A549 (cell line): ENCODE results near the gene MKRN1. TPM values are rescaled to one million over a fixed set of nuclear protein-coding genes. Genes with fewer than 3 reads are reported as not detected.

Experiments
- ATAC-seq, 2 experiments: fragments of 200-7000 bp in 1 of 2; fragments of >200 bp in 1 of 2; cut with Nextera tagmentation in 1 of 2; cut with Tn5 transposase in 1 of 2; 3 replicates each; pipeline versions ENCODE4 v1.8.0 to v1.9.1; 2018 to 2020; ENCODE audit warnings: mild to moderate bottlenecking in 1 of 2, moderate library complexity in 1 of 2
- CTCF ChIA-PET: fragments of 300-600 bp; sonication (Branson Sonifier 250); formaldehyde crosslinking; extraction: SDS; loops from one replicate; lab custom pipeline; 2021; ENCODE audit warnings: antibody characterized with exemption, inconsistent platforms; lab: Yijun Ruan, JAX
- POLR2A ChIA-PET: fragments of 350-600 bp; formaldehyde crosslinking; extraction: SDS; loops from one replicate; lab custom pipeline; 2021; ENCODE audit warnings: antibody characterized with exemption, inconsistent platforms; lab: Yijun Ruan, JAX
- DNase-seq, 2 experiments: peaks; one replicate each; pipeline versions ENCODE4 v3.0.0 to v3.0.0-alpha.2; 2011 to 2016; ENCODE audit warnings: low read depth in 1 of 2, low spot score in 1 of 2
- FAIRE-seq: peaks from 2 replicates; lab custom pipeline; 2011; peaks lifted over from hg19 to GRCh38; lab: Jason Lieb, UNC
- H3K27ac ChIP-seq, 2 experiments: fragments of >200 bp; sonication (Bioruptor Twin); formaldehyde crosslinking; 3 replicates each; pipeline ENCODE4 v1.5.1; 2016 to 2017
- H3K4me1 ChIP-seq: fragments of >200 bp; sonication (Bioruptor Twin); formaldehyde crosslinking; 3 replicates; pipeline ENCODE4 v1.6.1; 2016
- H3K4me2 ChIP-seq: fragments of >200 bp; sonication (Bioruptor Twin); formaldehyde crosslinking; 3 replicates; pipeline ENCODE4 v1.6.1; 2016
- H3K4me3 ChIP-seq: fragments of >200 bp; sonication (Bioruptor Twin); formaldehyde crosslinking; 3 replicates; pipeline ENCODE4 v1.5.1; 2016
- H3K9me3 ChIP-seq: fragments of >200 bp; sonication (Bioruptor Twin); formaldehyde crosslinking; 3 replicates; pipeline ENCODE4 v1.6.1; 2016
- BHLHE40 ChIP-seq: IDR thresholded peaks from 2 replicates; pipeline ENCODE4 v1.6.1; 2012; ENCODE audit warnings: low read depth, low read length, inconsistent platforms
- CEBPB ChIP-seq, 2 experiments: fragments of >200 bp in 1 of 2; sonication (Bioruptor Twin) in 1 of 2; formaldehyde crosslinking in 1 of 2; IDR thresholded peaks; 2 replicates each; pipeline ENCODE4 v1.6.1; 2012 to 2016
- EHF ChIP-seq: fragments of 250-450 bp; sonication (Bioruptor Pico); IDR thresholded peaks from 2 replicates; pipeline ENCODE4 v1.5.0; 2020; ENCODE audit warnings: mild to moderate bottlenecking
- EP300 ChIP-seq, 2 experiments: fragments of >200 bp; sonication (Bioruptor Twin); formaldehyde crosslinking; IDR thresholded peaks; 2 replicates in 1 of 2; 3 replicates in 1 of 2; pipeline ENCODE4 v1.6.1; 2016 to 2017
- ESRRA ChIP-seq: fragments of 150-350 bp; IDR thresholded peaks from 2 replicates; pipeline ENCODE4 v1.6.1; 2014; ENCODE audit warnings: mild to moderate bottlenecking, low read length, borderline replicate concordance
- FOSB ChIP-seq: fragments of 250-450 bp; sonication (Bioruptor Pico); IDR thresholded peaks from 2 replicates; pipeline ENCODE4 v1.5.0; 2020; ENCODE audit warnings: mild to moderate bottlenecking, moderate library complexity
- FOSL2 ChIP-seq, 2 experiments: fragments of 450-650 bp in 1 of 2; fragments of >200 bp in 1 of 2; sonication (Bioruptor Twin) in 1 of 2; formaldehyde crosslinking; IDR thresholded peaks; 2 replicates each; pipeline versions ENCODE4 v1.5.0 to v1.6.1; 2016 to 2020; ENCODE audit warnings: mild to moderate bottlenecking in 1 of 2, moderate library complexity in 1 of 2
- FOXS1 ChIP-seq: fragments of 250-450 bp; sonication (Bioruptor Pico); IDR thresholded peaks from 2 replicates; pipeline ENCODE4 v1.5.0; 2020; ENCODE audit warnings: mild to moderate bottlenecking, moderate library complexity
- GATA3 ChIP-seq: IDR thresholded peaks from 2 replicates; pipeline ENCODE4 v1.6.1; 2012; ENCODE audit warnings: borderline replicate concordance
- HDAC2 ChIP-seq: fragments of 200-600 bp; sonication (generic); IDR thresholded peaks from 2 replicates; pipeline ENCODE4 v1.6.1; 2016
- HOXA7 ChIP-seq: fragments of 250-450 bp; sonication (Bioruptor Pico); IDR thresholded peaks from 2 replicates; pipeline ENCODE4 v1.5.0; 2020; ENCODE audit warnings: mild to moderate bottlenecking, moderate library complexity
- HOXB5 ChIP-seq: fragments of 250-450 bp; sonication (Bioruptor Pico); IDR thresholded peaks from 2 replicates; pipeline ENCODE4 v1.5.0; 2020; ENCODE audit warnings: mild to moderate bottlenecking, moderate library complexity
- JUNB ChIP-seq: fragments of >200 bp; sonication (Bioruptor Twin); formaldehyde crosslinking; IDR thresholded peaks from 2 replicates; pipeline ENCODE4 v1.6.1; 2016
- KDM1A ChIP-seq: fragments of 200-600 bp; sonication (generic); IDR thresholded peaks from 2 replicates; pipeline ENCODE4 v1.6.1; 2016; ENCODE audit warnings: low read depth, mild to moderate bottlenecking
- NFE2L2 ChIP-seq: fragments of 150-350 bp; conservative IDR thresholded peaks from 2 replicates; pipeline ENCODE4 v1.6.1; 2014; ENCODE audit warnings: low read length
- NR3C1 ChIP-seq: fragments of >200 bp; sonication (Bioruptor Twin); formaldehyde crosslinking; IDR thresholded peaks from 3 replicates; pipeline ENCODE4 v1.6.1; 2017
- RARB ChIP-seq: fragments of 250-450 bp; sonication (Bioruptor Pico); IDR thresholded peaks from 2 replicates; pipeline ENCODE4 v1.8.0; 2021; ENCODE audit warnings: mild to moderate bottlenecking, moderate library complexity
- TFCP2L1 ChIP-seq: fragments of 250-450 bp; sonication (Bioruptor Pico); IDR thresholded peaks from 2 replicates; pipeline ENCODE4 v1.5.0; 2021; ENCODE audit warnings: mild to moderate bottlenecking
- ZFP36 ChIP-seq: fragments of 450-650 bp; IDR thresholded peaks from 2 replicates; pipeline ENCODE4 v1.6.1; 2014; ENCODE audit warnings: borderline replicate concordance; ENCODE audit not compliant: partially characterized antibody
- ZNF302 ChIP-seq: fragments of 250-450 bp; sonication (Bioruptor Pico); IDR thresholded peaks from 2 replicates; pipeline ENCODE4 v1.9.0; 2021; ENCODE audit warnings: inconsistent platforms, mild to moderate bottlenecking, moderate library complexity
- WGBS: methylation state at CpG from one replicate; pipeline ENCODE4 v1.1.6; 2017; ENCODE audit errors: missing lambda C conversion rate; 5-methylcytosine and 5-hydroxymethylcytosine counted together
- polyA plus RNA-seq, 4 experiments: library from polyadenylated mRNA; depleted of rRNA in 3 of 4; stranded (reverse); fragments of >200 nt; fragmentation: RNase III in 1 of 4; extraction: RNeasy Plus Mini Kit Qiagen cat#74134 plus additional on column Dnase treatment in 1 of 4; gene quantifications; 2 replicates in 3 of 4; 3 replicates in 1 of 4; pipeline ENCODE4 v1.2.3, GENCODE V29; 2011 to 2017
- TF ChIP-seq, protein P1 (sequence below): IDR thresholded peaks from 2 replicates; pipeline ENCODE4 v1.6.1; 2012; ENCODE audit warnings: low read depth, borderline replicate concordance
- TF ChIP-seq, protein P2 (sequence below): fragments of 250-450 bp; sonication (Bioruptor Pico); IDR thresholded peaks from 2 replicates; pipeline ENCODE4 v1.5.0; 2020; ENCODE audit warnings: low read depth, mild to moderate bottlenecking, moderate library complexity
- TF ChIP-seq, protein P3 (sequence below): fragments of 450-650 bp; IDR thresholded peaks from 2 replicates; pipeline ENCODE4 v1.6.1; 2014; ENCODE audit warnings: antibody characterized with exemption
- TF ChIP-seq, protein P4 (sequence below): fragments of 200-600 bp; sonication (generic); IDR thresholded peaks from 2 replicates; pipeline ENCODE4 v1.6.1; 2016; ENCODE audit warnings: antibody characterized with exemption, mild to moderate bottlenecking, moderate library complexity
- TF ChIP-seq, protein P5 (sequence below): fragments of >200 bp; sonication (Bioruptor Twin); formaldehyde crosslinking; IDR thresholded peaks from 3 replicates; pipeline ENCODE4 v1.5.1; 2016

The MKRN1 gene
- polyA plus RNA-seq, 2 of the 4 experiments (the other 2 are of a cell fraction), result 53.2 to 68.8 TPM

DNA sequence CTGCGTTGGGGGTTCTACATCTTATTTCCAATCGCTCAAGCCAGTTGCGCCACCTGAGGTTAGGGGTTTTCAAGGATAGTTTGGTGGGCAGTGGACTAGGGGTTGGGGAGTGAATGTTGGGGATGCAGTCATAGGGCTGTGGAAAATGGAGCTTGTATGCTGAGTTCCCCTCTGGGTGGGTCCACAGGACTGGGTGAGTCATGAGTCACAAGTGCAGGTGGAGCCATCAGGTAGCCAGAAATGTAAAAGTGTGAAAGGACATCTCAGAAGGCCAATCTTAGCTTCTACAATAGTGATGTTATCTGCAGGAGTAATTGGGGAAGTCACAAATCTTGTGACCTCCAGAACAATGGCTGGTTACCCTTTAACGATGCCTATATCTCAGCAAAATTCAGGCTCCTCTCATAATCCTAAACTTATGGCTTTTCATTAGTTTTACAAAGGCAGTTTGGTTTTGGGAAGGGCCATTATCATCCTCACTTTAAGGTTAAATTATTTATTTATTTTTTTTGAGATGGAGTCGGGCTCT is 18.0 kb upstream of the MKRN1 start:
- TF ChIP-seq, protein P1, sequence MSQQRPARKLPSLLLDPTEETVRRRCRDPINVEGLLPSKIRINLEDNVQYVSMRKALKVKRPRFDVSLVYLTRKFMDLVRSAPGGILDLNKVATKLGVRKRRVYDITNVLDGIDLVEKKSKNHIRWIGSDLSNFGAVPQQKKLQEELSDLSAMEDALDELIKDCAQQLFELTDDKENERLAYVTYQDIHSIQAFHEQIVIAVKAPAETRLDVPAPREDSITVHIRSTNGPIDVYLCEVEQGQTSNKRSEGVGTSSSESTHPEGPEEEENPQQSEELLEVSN, result no peak
- TF ChIP-seq NFE2L2 (no peak), EP300 (IDR thresholded peaks at IDR 0.05) (no peak), GATA3 (no peak), KDM1A (no peak), FOSB (no peak), CEBPB (IDR thresholded peaks at IDR 0.05) (no peak), ESRRA (no peak), HOXA7 (no peak), EHF (CRISPR knock-in tag) (no peak), JUNB (no peak), FOSL2 (IDR thresholded peaks at IDR 0.05) (no peak), FOSL2 (CRISPR knock-in tag; IDR thresholded peaks at IDR 0.05) (no peak)
- TF ChIP-seq, protein P2, sequence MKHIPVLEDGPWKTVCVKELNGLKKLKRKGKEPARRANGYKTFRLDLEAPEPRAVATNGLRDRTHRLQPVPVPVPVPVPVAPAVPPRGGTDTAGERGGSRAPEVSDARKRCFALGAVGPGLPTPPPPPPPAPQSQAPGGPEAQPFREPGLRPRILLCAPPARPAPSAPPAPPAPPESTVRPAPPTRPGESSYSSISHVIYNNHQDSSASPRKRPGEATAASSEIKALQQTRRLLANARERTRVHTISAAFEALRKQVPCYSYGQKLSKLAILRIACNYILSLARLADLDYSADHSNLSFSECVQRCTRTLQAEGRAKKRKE (CRISPR knock-in tag), result no peak
- TF ChIP-seq, protein P3, sequence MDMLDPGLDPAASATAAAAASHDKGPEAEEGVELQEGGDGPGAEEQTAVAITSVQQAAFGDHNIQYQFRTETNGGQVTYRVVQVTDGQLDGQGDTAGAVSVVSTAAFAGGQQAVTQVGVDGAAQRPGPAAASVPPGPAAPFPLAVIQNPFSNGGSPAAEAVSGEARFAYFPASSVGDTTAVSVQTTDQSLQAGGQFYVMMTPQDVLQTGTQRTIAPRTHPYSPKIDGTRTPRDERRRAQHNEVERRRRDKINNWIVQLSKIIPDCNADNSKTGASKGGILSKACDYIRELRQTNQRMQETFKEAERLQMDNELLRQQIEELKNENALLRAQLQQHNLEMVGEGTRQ, result no peak
- TF ChIP-seq, all 56 proteins: peak for 0
- Histone ChIP-seq H3K27ac (no peak overlapping the region), H3K4me3 (no peak overlapping the region), H3K9me3 (no peaks in the 10 kb centered on the region), H3K4me1 (no peaks in the 10 kb centered on the region), H3K4me2 (no peak overlapping the region)
- POLR2A ChIA-PET, result no interaction called here
- CTCF ChIA-PET, result interaction anchor here (0.7 to 2.6 kb wide), 3 partner anchors 22 to 167 kb away, joined by 3 to 11 read pairs (median 4); no protein-coding TSS in a partner anchor
- DNase-seq, result no peak
- 73% methylated on average over 5 of the region's 5 CpGs for WGBS
- ATAC-seq, result no peak
- FAIRE-seq, result no peak

DNA sequence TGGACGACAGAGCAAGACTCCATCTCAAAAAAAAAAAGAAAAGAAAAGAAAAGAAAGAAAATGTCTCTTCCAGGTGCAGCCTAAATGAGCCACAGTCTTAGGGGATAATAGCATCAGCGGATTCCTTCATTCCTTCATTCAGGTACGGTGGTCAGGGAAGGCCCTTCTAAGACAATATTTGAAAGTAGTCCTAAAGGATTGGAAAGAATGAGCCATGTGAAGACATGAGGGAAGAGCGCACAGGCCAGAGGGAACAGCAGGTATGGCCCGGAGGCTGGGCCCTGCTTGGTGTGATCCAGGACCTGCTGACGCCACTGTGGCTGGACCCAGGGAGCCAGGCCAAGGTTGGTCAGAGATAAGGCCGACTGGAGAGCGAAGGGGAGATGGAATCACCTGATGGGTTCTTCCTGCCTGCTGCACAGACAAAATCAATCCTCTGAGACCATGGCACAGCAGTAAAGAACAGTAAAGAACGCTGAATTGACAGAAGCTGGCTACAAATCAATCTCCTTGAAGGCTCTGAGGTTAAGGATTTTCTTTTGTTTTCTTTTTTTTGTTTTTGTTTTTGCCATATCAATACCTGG is 16.3 kb upstream of the MKRN1 start:
- Histone ChIP-seq H3K27ac (no peak overlapping the region), H3K4me1 (no peaks in the 10 kb centered on the region), H3K4me3 (no peak overlapping the region)
- POLR2A ChIA-PET, result no interaction called here
- ATAC-seq, result no peak
- no peak for TF ChIP-seq GATA3
- TF ChIP-seq CEBPB (IDR thresholded peaks at IDR 0.05), result no peak
- no peak for TF ChIP-seq BHLHE40
- TF ChIP-seq ZFP36, result no peak
- TF ChIP-seq EP300 (IDR thresholded peaks at IDR 0.05), result no peak
- TF ChIP-seq RARB (CRISPR knock-in tag), result no peak
- no peak for TF ChIP-seq HDAC2
- TF ChIP-seq ZNF302 (CRISPR knock-in tag), result no peak
- no peak for TF ChIP-seq HOXB5 (CRISPR knock-in tag)
- no peak for TF ChIP-seq FOSB
- TF ChIP-seq FOXS1 (CRISPR knock-in tag), result no peak
- TF ChIP-seq, protein P4, sequence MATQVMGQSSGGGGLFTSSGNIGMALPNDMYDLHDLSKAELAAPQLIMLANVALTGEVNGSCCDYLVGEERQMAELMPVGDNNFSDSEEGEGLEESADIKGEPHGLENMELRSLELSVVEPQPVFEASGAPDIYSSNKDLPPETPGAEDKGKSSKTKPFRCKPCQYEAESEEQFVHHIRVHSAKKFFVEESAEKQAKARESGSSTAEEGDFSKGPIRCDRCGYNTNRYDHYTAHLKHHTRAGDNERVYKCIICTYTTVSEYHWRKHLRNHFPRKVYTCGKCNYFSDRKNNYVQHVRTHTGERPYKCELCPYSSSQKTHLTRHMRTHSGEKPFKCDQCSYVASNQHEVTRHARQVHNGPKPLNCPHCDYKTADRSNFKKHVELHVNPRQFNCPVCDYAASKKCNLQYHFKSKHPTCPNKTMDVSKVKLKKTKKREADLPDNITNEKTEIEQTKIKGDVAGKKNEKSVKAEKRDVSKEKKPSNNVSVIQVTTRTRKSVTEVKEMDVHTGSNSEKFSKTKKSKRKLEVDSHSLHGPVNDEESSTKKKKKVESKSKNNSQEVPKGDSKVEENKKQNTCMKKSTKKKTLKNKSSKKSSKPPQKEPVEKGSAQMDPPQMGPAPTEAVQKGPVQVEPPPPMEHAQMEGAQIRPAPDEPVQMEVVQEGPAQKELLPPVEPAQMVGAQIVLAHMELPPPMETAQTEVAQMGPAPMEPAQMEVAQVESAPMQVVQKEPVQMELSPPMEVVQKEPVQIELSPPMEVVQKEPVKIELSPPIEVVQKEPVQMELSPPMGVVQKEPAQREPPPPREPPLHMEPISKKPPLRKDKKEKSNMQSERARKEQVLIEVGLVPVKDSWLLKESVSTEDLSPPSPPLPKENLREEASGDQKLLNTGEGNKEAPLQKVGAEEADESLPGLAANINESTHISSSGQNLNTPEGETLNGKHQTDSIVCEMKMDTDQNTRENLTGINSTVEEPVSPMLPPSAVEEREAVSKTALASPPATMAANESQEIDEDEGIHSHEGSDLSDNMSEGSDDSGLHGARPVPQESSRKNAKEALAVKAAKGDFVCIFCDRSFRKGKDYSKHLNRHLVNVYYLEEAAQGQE, result no peak
- no peak for TF ChIP-seq TFCP2L1 (CRISPR knock-in tag)
- TF ChIP-seq NR3C1, result no peak
- TF ChIP-seq, protein P5, sequence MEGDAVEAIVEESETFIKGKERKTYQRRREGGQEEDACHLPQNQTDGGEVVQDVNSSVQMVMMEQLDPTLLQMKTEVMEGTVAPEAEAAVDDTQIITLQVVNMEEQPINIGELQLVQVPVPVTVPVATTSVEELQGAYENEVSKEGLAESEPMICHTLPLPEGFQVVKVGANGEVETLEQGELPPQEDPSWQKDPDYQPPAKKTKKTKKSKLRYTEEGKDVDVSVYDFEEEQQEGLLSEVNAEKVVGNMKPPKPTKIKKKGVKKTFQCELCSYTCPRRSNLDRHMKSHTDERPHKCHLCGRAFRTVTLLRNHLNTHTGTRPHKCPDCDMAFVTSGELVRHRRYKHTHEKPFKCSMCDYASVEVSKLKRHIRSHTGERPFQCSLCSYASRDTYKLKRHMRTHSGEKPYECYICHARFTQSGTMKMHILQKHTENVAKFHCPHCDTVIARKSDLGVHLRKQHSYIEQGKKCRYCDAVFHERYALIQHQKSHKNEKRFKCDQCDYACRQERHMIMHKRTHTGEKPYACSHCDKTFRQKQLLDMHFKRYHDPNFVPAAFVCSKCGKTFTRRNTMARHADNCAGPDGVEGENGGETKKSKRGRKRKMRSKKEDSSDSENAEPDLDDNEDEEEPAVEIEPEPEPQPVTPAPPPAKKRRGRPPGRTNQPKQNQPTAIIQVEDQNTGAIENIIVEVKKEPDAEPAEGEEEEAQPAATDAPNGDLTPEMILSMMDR, result no peak
- no peak for TF ChIP-seq ESRRA
- TF ChIP-seq, all 56 proteins: peak for 0
- CTCF ChIA-PET, result interaction anchor here (0.6 to 6.1 kb wide), 5 partner anchors 12 to 204 kb away, joined by 3 to 44 read pairs (median 6); no protein-coding TSS in a partner anchor
- 88% methylated on average over 8 of the region's 9 CpGs for WGBS
- Histone ChIP-seq H3K9me3 (no peaks in the 10 kb centered on the region), H3K4me2 (no peak overlapping the region)
- DNase-seq, result no peak
- no peak for FAIRE-seq
